DOHH2 (cell line): Measurements from ENCODE around the gene MMS22L.

Experiments
- EZH2phosphoT487 ChIP-seq: fragments of 200-600 bp; sonication (generic); IDR thresholded peaks from 2 replicates; pipeline ENCODE4 v1.6.1; 2017; ENCODE audit warnings: borderline replicate concordance, mild to moderate bottlenecking, antibody characterized with exemption, low read length, moderate library complexity, mixed read lengths
- TF ChIP-seq, protein P1 (sequence below): fragments of 200-600 bp; sonication (generic); IDR thresholded peaks from one replicate; pipeline ENCODE4 v1.5.1; 2014; ENCODE audit warnings: antibody characterized with exemption, mild to moderate bottlenecking, low read depth, low read length; ENCODE audit not compliant: poor library complexity, severe bottlenecking

- TF ChIP-seq, protein P1, sequence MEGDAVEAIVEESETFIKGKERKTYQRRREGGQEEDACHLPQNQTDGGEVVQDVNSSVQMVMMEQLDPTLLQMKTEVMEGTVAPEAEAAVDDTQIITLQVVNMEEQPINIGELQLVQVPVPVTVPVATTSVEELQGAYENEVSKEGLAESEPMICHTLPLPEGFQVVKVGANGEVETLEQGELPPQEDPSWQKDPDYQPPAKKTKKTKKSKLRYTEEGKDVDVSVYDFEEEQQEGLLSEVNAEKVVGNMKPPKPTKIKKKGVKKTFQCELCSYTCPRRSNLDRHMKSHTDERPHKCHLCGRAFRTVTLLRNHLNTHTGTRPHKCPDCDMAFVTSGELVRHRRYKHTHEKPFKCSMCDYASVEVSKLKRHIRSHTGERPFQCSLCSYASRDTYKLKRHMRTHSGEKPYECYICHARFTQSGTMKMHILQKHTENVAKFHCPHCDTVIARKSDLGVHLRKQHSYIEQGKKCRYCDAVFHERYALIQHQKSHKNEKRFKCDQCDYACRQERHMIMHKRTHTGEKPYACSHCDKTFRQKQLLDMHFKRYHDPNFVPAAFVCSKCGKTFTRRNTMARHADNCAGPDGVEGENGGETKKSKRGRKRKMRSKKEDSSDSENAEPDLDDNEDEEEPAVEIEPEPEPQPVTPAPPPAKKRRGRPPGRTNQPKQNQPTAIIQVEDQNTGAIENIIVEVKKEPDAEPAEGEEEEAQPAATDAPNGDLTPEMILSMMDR, result no peak
- TF ChIP-seq EZH2phosphoT487, result no peak
Observed at GRCh38 chr6:97282726-97283617, at the start of gene MMS22L.
